Bone marrow (tissue), 2 donors: ENCODE results near the gene MVD.
"Not testable (repeated sequence)": the region's sequence is repeated elsewhere in the genome, so short reads cannot be mapped to it uniquely, and the experiment has no call there.

Experiments
- DNase-seq, 2 donors: peaks; one replicate each; lab custom pipeline; 2025; lab: John Stamatoyannopoulos, UW

MVD gene

DNA sequence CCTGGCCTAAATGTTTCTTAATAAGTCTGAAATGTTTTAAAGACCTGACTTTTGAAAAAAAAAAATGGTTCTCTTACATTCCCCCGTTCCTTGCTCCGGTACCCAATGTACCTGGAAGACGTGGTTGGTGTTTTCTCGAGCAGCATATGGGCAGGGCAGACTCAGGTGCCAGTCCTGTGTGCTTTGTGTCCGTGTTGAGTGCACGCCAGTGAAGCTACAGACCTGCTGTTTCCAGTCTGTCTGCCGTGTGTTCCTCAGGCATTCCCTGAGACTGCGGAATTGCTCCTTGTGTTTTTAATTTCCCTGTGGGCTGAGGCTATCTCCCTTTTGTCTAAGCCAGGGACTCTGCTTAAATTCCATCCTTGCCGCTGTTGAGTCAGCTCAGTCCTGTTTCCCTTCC is 36.2 kb downstream of the MVD start:
- DNase-seq, result no peak

DNA sequence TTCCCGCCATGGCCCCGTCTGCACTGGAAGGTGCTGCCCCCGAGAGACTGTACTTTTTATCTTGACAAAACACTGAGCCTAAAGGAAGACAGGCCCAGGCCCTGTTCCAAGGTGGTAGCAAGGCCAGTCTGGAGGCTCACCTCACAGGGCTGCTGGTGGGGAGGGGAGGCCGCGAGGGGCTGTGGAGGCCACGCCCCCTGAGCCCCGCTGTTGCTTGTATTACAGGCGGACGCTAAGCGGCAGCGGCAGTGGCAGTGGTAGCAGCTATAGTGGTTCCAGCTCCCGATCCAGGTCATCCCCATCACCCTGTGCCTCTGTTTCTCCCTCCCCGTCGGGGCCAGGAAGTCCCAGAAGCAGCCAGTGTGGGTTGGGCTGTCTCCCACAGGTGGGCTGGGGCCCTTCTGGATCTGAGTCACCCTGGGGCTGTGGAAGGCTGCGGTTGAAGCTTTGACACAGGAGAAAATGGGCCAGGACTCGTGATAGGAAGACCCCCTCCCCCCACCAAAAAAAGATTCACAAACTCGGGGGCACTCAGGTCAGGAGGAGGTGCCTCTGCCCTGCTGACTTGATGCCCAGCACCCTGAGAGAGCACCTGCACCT is 37.8 kb downstream of the MVD start:
- no peak for DNase-seq

DNA sequence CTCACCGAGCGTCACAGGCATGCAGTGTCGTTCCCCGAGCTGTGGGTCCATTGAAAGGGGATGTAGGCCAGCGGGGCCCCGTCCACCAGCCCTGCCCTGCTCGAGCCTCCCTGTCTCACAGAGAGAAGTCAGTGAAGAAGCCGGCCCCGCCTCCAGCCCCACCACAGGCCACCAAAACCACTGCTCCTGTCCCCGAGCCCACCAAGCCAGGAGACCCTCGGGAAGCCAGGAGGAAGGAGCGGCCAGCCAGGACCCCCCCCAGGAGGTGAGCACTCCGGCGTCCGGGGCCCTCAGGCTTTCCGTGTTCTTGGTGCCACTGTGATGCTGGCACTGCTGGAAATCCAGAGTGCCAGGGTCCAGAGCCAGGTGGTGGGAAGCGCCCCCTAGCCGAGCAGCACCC is 38.4 kb downstream of the MVD start:
- no peak for DNase-seq

GRCh38 chr16:88623858-88624257 is 39.0 kb downstream of the MVD start:
- no peak for DNase-seq

GRCh38 chr16:88622866-88623265 is 40.0 kb downstream of the MVD start:
- DNase-seq, result no peak

DNA sequence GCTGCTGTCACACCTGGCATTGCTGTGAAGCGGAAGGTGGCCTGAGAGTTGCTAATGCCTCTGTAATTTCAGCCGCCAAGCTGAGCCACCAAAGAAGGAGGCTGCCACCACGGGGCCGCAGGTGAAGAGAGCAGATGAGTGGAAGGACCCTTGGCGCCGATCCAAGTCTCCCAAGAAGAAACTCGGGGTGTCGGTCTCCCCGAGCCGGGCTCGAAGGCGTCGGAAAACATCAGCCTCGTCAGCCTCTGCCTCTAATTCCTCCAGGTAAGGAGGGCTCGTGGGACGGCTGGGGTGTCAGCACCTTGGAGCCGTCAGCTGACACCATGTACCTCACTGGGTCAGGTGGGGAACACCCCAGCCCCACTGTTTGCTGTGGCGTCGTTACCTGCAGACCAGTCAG is 40.8 kb downstream of the MVD start:
- DNase-seq, result no peak

GRCh38 chr16:88619859-88620815 is 42.8 kb downstream of the MVD start:
- DNase-seq, result no peak

DNA sequence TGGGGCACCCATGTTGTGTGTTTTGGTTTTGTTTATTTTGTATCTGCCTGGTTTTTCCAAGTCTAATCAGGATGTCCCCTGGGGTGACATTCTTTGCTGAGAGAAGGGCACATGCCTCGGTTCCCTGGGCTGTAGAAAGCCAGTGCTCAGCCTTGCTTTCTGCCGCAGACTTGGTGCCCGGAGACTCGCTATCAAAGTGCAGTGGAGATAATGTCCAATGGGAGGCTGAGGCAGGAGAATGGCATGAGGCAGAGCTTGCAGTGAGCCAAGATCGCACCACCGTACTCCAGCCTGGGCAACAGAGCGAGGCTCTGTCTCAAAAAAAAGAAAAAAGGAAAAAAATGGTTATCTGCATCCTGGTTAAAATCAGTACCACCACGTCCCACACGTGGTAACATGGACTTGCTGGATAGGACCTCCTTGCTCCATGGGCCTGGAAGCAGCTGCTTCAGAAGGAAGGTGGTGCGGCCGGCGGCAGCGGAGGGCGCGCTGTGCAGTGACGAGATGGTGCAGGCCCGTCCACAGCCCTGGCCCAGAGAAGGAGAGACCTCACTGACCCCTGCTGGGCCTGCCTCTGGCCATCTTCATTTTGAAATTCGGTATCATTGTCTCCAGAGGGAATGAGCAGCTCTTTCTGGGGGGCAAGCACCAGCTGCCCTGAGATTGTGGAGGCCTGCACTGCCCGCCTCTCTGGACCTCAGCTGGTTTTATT is 43.8 kb downstream of the MVD start:
- no peak for DNase-seq

- no peak for DNase-seq
These were observed 44.5 kb downstream of the MVD start for GRCh38 chr16:88618182-88618955.

- no peak for DNase-seq
These were observed 45.4 kb downstream of the MVD start for GRCh38 chr16:88617268-88618031.

DNA sequence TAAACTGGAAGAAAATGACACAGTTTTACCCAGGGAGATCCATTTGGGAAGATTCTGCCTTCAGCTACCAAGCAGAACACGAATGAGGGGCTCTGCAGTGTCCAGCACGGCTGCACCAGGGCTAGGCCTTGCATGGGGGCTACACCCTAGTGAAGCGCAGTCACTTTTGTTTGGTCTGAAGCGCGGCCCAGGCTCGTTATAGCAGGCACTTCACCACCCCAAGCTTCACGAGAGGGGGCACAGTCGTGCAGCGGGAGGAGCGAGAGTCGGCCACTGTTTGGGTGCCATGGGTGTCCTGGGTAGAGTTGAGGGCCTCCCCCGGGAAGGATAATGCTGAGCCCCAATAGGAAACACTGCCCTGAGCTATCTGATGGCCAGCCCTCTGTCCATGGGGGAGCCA is 46.2 kb downstream of the MVD start:
- DNase-seq, result no peak

- DNase-seq, result no peak
These were observed 46.6 kb downstream of the MVD start for GRCh38 chr16:88616320-88616719.

DNA sequence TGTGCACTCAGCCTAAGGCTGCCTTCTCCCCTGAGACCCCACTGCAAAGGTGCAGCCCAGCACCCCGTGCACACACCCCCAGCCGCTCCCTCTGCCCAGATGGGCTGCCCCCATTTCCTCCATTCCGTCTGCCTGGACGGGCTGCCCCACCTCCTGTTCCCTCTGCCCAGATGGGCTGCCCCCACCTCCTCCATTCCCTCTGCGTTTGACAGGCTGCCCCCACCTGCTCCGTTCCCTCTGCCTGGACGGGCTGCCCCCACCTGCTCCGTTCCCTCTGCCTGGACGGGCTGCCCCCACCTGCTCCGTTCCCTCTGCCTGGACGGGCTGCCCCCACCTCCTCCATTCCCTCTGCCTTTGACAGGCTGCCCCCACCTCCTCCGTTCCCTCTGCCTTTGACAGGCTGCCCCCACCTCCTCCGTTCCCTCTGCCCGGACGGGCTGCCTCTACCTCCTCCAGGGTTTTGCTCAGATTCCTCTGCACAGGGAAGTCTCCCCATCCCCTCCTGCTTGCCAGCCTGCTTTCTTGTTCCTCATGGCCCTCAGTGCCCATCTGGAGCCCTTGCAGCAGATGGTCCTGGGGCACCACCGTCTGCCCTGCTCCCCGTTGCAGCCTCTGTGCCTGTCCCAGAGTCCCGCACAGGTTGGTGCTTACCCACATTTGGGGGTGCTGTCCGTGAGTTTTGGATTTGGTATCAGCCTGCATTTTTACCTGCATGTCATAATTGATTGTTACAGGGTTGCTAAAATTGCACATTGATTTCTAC is 47.9 kb downstream of the MVD start:
- DNase-seq, result no peak

DNA sequence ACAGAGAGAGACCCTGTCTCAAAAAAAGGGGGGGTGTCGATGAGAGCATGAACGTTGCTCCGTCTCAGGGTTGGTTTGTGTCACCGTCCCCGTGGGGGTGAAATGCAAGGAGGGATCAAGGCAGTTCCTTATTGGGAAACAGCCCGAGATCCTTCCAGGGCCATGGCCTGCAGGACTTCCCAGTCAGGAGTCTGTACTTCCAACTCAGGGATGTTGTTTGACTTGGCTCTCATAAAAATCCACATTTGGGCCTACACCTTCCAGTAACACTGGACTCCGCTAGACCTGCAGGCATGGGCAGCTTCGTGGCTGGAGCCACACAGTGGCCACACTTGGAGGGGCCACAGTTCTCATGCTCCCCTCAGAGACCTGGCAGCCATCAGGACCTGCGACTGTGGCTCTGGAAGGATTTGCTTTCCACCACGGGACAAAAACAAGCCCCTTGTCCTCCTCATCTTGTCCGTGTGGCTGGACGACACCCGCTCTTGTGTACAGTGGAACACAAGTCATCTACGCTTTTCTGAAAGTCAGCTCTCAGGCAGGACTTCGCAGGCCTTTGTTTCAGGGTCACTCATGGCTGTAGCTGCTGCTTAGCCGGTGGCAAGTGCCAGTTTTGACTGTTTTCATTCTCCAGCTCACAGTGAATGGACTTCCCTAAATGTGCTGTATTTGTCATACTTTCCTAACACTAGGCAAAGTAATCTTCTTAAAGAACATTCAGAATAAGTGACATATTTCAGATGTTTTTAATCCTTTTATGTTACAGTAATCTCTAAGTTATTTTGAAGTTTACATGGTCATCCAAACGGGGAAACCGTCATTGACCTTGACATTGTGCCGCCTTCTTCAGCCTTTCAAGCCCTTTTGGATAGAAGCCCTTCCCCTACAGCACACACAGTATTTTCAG is 48.7 kb downstream of the MVD start:
- DNase-seq, result no peak

DNA sequence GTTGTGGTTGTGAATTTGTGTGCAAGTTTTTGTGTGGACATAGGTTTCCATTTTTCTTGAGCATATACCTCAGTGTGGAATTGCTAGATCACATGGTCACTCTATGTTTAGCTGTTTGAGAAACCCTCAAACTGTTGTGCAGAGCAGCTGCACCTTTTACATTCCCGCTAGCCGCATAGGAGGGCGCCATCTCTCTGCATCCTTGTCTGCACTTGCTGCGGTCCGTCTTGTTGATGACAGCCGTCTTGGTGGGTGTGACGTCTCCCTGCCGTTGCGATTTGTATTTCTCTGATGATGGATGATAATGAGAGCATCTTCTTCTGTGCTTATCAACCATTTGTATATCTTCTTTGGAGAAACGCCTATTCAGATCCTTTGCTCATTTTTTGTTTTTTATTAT is 49.6 kb downstream of the MVD start:
- DNase-seq, result no peak

- no peak for DNase-seq
These were observed 51.7 kb downstream of the MVD start for GRCh38 chr16:88610909-88611812.

GRCh38 chr16:88610080-88610479 is 52.8 kb downstream of the MVD start:
- DNase-seq, result no peak

GRCh38 chr16:88609426-88609825 is 53.5 kb downstream of the MVD start:
- DNase-seq, result not testable (repeated sequence)
